Sigmoid colon (tissue), 7 donors: ENCODE results near the gene UBAP1L. TPM values are rescaled to one million over a fixed set of nuclear protein-coding genes. Genes with fewer than 3 reads are reported as not detected.

Experiments used
- DNase-seq: peaks from one replicate; pipeline ENCODE4 v3.0.0-alpha.2; 2019
- H3K27ac ChIP-seq, 4 donors: fragments of 200-600 bp; sonication (generic); one replicate each; pipeline ENCODE4 v1.5.1; 2016 to 2019; ENCODE audit warnings: mild to moderate bottlenecking in 1 of 4
- H3K27me3 ChIP-seq, 3 donors: fragments of 200-600 bp; sonication (generic); one replicate each; pipeline ENCODE4 v1.5.1; 2019; ENCODE audit warnings: mild to moderate bottlenecking in 1 of 3
- H3K36me3 ChIP-seq, 4 donors: fragments of 200-600 bp; sonication (generic); one replicate each; pipeline ENCODE4 v1.5.1; 2016 to 2019
- H3K4me1 ChIP-seq, 4 donors: fragments of 200-600 bp; sonication (generic); one replicate each; pipeline ENCODE4 v1.5.1; 2017 to 2019
- H3K4me3 ChIP-seq, 4 donors: fragments of 200-600 bp; sonication (generic); one replicate each; pipeline ENCODE4 v1.5.1; 2017 to 2019; ENCODE audit warnings: mild to moderate bottlenecking in 2 of 4, moderate library complexity in 1 of 4
- H3K9me3 ChIP-seq, 4 donors: fragments of 200-600 bp in 3 of 4; sonication (generic) in 3 of 4; one replicate each; pipeline versions ENCODE4 v1.5.1 to v1.6.1; 2013 to 2019
- CTCF ChIP-seq, 4 experiments: fragments of 450-650 bp in 3 of 4; fragments of 200-600 bp in 1 of 4; IDR thresholded peaks; one replicate each; pipeline ENCODE4 v1.5.1; 2016 to 2019; ENCODE audit warnings: antibody characterized with exemption in 4 of 4, mild to moderate bottlenecking in 3 of 4, moderate library complexity in 2 of 4
- EP300 ChIP-seq, 4 donors: sonication (generic); formaldehyde crosslinking; IDR thresholded peaks; one replicate each; pipeline ENCODE4 v1.6.1; 2017; ENCODE audit warnings: antibody characterized with exemption in 4 of 4
- POLR2A ChIP-seq, 2 donors: fragments of 450-650 bp; IDR thresholded peaks; one replicate each; pipeline ENCODE4 v1.6.1; 2016; ENCODE audit warnings: antibody characterized with exemption in 2 of 2, mild to moderate bottlenecking in 2 of 2, moderate library complexity in 2 of 2
- POLR2AphosphoS5 ChIP-seq, 4 donors: sonication (generic); formaldehyde crosslinking; IDR thresholded peaks; one replicate each; pipeline ENCODE4 v1.6.1; 2017; ENCODE audit warnings: antibody characterized with exemption in 4 of 4
- WGBS, 2 donors: extraction: QIAGEN DNeasy Blood & Tissue Kit; methylation state at CpG; one replicate each; pipeline ENCODE4 v1.1.7; 2013; 5-methylcytosine and 5-hydroxymethylcytosine counted together
- intact Hi-C: fragments of 100-400 bp; cut with DNase I; formaldehyde crosslinking; loops from one replicate; pipeline ENCODE4 v1.15.1; 2023
- polyA plus RNA-seq, 3 donors: library from polyadenylated mRNA; stranded (reverse); fragments of 200-250 nt; gene quantifications; one replicate each; pipeline ENCODE4 v1.2.3, GENCODE V29; 2013
- total RNA-seq, 4 donors: library from RNA; depleted of rRNA; stranded (reverse); fragments of >200 nt; gene quantifications; one replicate each; pipeline ENCODE4 v1.1.0, GENCODE V29; 2016
- donor health status: healthy with polysubstance abuse.
- donor health status: Bipolar disorder and iron deficiency.
- donor health status: healthy.

The UBAP1L gene
- total and polyA plus RNA-seq, 7 donors = 0.23 to 5.7 (median 4.0) TPM; not detected in 1

DNA sequence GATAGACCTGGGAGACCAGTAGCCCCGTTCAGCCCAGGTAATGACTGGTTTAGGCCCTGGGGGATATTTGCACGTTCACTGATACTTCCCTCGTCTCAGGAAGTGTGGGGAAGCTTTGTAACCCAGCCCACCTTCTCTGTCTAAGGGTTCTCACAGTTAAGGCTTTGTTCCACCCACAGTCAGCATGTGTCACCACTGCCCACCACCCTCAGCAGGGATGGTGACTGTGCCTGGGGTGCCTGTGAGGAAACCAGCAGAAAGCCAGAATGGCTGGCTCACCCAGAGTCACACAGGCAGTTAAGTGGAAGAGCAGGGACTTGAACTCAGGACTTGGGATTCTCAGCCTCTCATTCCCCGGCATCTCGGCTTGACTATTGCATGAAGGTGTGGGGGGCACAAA, 33.2 kb downstream of the UBAP1L start:
- DNase-seq = no peak
- H3K27ac ChIP-seq = peak overlapping the region; percentile 10 to 95 (median 64)
- WGBS, 2 donors = 84 to 87% methylated on average over 5 of the region's 5 CpGs
- no peaks in the 10 kb centered on the region for H3K36me3 ChIP-seq
- peaks cover 0 to 68% (median 65%) of the 10 kb centered on the region in 4 donors for H3K4me1 ChIP-seq
- H3K27me3 ChIP-seq = peaks cover 0 to 7% (median 0%) of the 10 kb centered on the region in 3 donors
- no peaks in the 10 kb centered on the region for H3K9me3 ChIP-seq
- no peak overlapping the region for H3K4me3 ChIP-seq
- intact Hi-C loops = loop anchor here (2.0 kb wide), 2 partner anchors 15 to 49 kb away; no protein-coding TSS in a partner anchor
- TF ChIP-seq EP300 (IDR thresholded peaks at IDR 0.05) (no peak), POLR2A (IDR thresholded peaks at IDR 0.05) (no peak), CTCF (IDR thresholded peaks at IDR 0.05) (no peak), POLR2AphosphoS5 (IDR thresholded peaks at IDR 0.05) (no peak)

GRCh38 chr15:65081270-65081669, 33.7 kb downstream of the UBAP1L start:
- peak overlapping the region; percentile 5 to 95 (median 38) for H3K27ac ChIP-seq
- peaks cover 0 to 67% (median 64%) of the 10 kb centered on the region in 4 donors for H3K4me1 ChIP-seq
- peaks cover 0 to 7% (median 0%) of the 10 kb centered on the region in 3 donors for H3K27me3 ChIP-seq
- H3K9me3 ChIP-seq = no peaks in the 10 kb centered on the region
- no peak for DNase-seq
- WGBS, 2 donors = 69 to 77% methylated on average over 6 of the region's 6 CpGs
- TF ChIP-seq CTCF (IDR thresholded peaks at IDR 0.05) (no peak), EP300 (IDR thresholded peaks at IDR 0.05) (no peak), POLR2AphosphoS5 (IDR thresholded peaks at IDR 0.05) (no peak), POLR2A (IDR thresholded peaks at IDR 0.05) (no peak)
- no peaks in the 10 kb centered on the region for H3K36me3 ChIP-seq
- intact Hi-C loops = no loop called here
- H3K4me3 ChIP-seq = no peak overlapping the region

DNA sequence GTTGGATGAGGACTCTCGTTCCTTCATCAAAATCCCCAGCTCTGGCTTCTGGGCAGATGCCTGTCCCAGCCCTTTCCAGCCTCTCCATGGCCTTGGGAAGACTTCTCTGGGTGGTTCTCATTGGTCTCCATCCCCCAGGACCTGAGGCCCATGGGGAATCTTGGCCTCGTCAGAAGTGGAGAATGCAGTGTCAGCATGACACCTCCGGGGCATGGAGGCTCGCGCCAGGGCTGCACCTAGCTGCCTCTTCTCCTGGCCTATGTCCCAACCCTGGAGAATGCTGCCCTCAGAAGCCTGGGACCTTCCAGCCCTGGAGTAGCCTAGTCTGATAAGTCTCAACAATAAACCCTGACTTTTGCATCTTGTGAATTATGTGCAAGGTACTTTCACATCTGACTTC, 35.4 kb downstream of the UBAP1L start:
- Histone ChIP-seq H3K27me3 (peaks cover 0 to 7% (median 0%) of the 10 kb centered on the region in 3 donors), H3K4me3 (no peak overlapping the region), H3K4me1 (peaks cover 0 to 53% (median 50%) of the 10 kb centered on the region in 4 donors), H3K27ac (no peak overlapping the region), H3K36me3 (no peaks in the 10 kb centered on the region), H3K9me3 (no peaks in the 10 kb centered on the region)
- whole genome bisulfite sequencing, 2 donors = 91 to 92% methylated on average over 5 of the region's 5 CpGs
- DNase-seq = no peak
- TF ChIP-seq CTCF (IDR thresholded peaks at IDR 0.05) (no peak), EP300 (IDR thresholded peaks at IDR 0.05) (no peak), POLR2A (IDR thresholded peaks at IDR 0.05) (no peak), POLR2AphosphoS5 (IDR thresholded peaks at IDR 0.05) (no peak)
- intact Hi-C loops = no loop called here

DNA sequence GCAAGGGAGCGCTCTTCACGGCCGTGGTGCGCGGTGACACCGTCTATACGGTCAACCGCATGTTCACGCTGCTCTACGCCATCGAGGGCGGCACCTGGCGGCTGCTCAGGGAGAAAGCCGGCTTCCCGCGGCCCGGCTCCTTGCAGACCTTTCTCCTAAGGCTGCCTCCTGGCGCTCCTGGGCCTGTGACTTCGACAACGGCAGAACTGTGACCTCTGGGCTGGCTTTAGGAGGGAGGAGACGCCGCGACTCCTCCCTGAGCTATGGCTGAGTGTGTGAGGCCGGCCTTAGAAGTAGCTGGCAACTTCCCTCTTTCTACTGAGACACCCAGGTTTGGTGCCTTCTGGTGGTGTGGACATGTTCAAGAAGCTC, 37.0 kb downstream of the UBAP1L start:
- WGBS, 2 donors = 10 to 23% methylated on average over 24 of the region's 24 CpGs
- Histone ChIP-seq H3K27me3 (peaks cover 0 to 7% (median 0%) of the 10 kb centered on the region in 3 donors), H3K27ac (no peak overlapping the region), H3K4me1 (peaks cover 0 to 44% (median 39%) of the 10 kb centered on the region in 4 donors), H3K4me3 (no peak overlapping the region), H3K36me3 (no peaks in the 10 kb centered on the region), H3K9me3 (no peaks in the 10 kb centered on the region)
- DNase-seq = peak; percentile 89
- intact Hi-C loops = no loop called here
- TF ChIP-seq EP300 (IDR thresholded peaks at IDR 0.05) = no peak
- no peak for TF ChIP-seq POLR2AphosphoS5 (IDR thresholded peaks at IDR 0.05)
- peak; percentile 28 to 60 (median 54) for TF ChIP-seq CTCF (IDR thresholded peaks at IDR 0.05)
- TF ChIP-seq POLR2A (IDR thresholded peaks at IDR 0.05) = no peak
